GM23338 (cell line): ENCODE data around the gene DHRS12. TPM values are rescaled to one million over a fixed set of nuclear protein-coding genes. Genes with fewer than 3 reads are reported as not detected.

Experiments used
- ATAC-seq: fragments of 200-7000 bp; cut with Tn5 transposase; 3 replicates; pipeline ENCODE4 v1.9.1; 2020
- DNase-seq: peaks from one replicate; pipeline ENCODE4 v3.0.0-alpha.2; 2015; ENCODE audit warnings: low spot score
- H2AFZ ChIP-seq: fragments of 200-600 bp; sonication (generic); 2 replicates; pipeline ENCODE4 v1.8.0; 2016; ENCODE audit warnings: antibody characterized with exemption, mild to moderate bottlenecking, moderate library complexity
- H3F3A ChIP-seq: fragments of 200-600 bp; sonication (generic); replicated peaks from 2 replicates; pipeline ENCODE4 v1.8.0; 2017; ENCODE audit warnings: antibody characterized with exemption, mixed run types, low read depth
- H3K27ac ChIP-seq: fragments of 200-600 bp; sonication (generic); 2 replicates; pipeline ENCODE4 v1.6.1; 2016; ENCODE audit warnings: low read depth
- H3K27me3 ChIP-seq: fragments of 200-600 bp; sonication (generic); 2 replicates; pipeline ENCODE4 v1.8.0; 2016; ENCODE audit warnings: mild to moderate bottlenecking, mixed run types, moderate library complexity; ENCODE audit not compliant: insufficient read depth
- H3K36me3 ChIP-seq: fragments of 200-600 bp; sonication (generic); 2 replicates; pipeline ENCODE4 v1.8.0; 2016; ENCODE audit warnings: mild to moderate bottlenecking; ENCODE audit not compliant: insufficient read depth
- H3K4me1 ChIP-seq: fragments of 200-600 bp; sonication (generic); 2 replicates; pipeline ENCODE4 v1.8.0; 2016; ENCODE audit warnings: mild to moderate bottlenecking, moderate library complexity; ENCODE audit not compliant: insufficient read depth
- H3K4me2 ChIP-seq: fragments of 200-600 bp; sonication (generic); 2 replicates; pipeline ENCODE4 v1.7.1; 2017; ENCODE audit warnings: mixed run types
- H3K4me3 ChIP-seq: fragments of 200-600 bp; sonication (generic); 2 replicates; pipeline ENCODE4 v1.6.1; 2016; ENCODE audit warnings: mixed run types
- H3K79me2 ChIP-seq: fragments of 200-600 bp; sonication (generic); replicated peaks from 2 replicates; pipeline ENCODE4 v1.8.0; 2017; ENCODE audit warnings: mild to moderate bottlenecking; ENCODE audit not compliant: insufficient read depth
- H3K9me2 ChIP-seq: fragments of 200-600 bp; sonication (generic); 2 replicates; pipeline ENCODE4 v1.8.0; 2017; ENCODE audit not compliant: insufficient read depth
- H4K20me1 ChIP-seq: fragments of 200-600 bp; sonication (generic); replicated peaks from 2 replicates; pipeline ENCODE4 v1.8.0; 2017; ENCODE audit warnings: mild to moderate bottlenecking; ENCODE audit not compliant: insufficient read depth
- H3K27ac Mint-ChIP-seq: 2 replicates; pipeline ENCODE4 v1.8.0; 2020; ENCODE audit warnings: inconsistent platforms, mild to moderate bottlenecking, moderate library complexity, mixed read lengths
- H3K27me3 Mint-ChIP-seq: 3 replicates; pipeline ENCODE4 v1.8.0; 2022; ENCODE audit warnings: low read depth, mild to moderate bottlenecking, moderate library complexity, mixed read lengths, inconsistent platforms; ENCODE audit not compliant: insufficient read depth, poor library complexity
- H3K36me3 Mint-ChIP-seq: 3 replicates; pipeline ENCODE4 v1.8.0; 2021; ENCODE audit warnings: low read depth, mild to moderate bottlenecking, inconsistent platforms, moderate library complexity, mixed read lengths
- H3K4me1 Mint-ChIP-seq: 3 replicates; pipeline ENCODE4 v1.8.0; 2020; ENCODE audit warnings: mild to moderate bottlenecking, inconsistent platforms, mixed read lengths
- H3K4me3 Mint-ChIP-seq: 3 replicates; pipeline ENCODE4 v1.8.0; 2021; ENCODE audit warnings: moderate library complexity, mild to moderate bottlenecking, inconsistent platforms, mixed read lengths
- H3K9me3 Mint-ChIP-seq: 3 replicates; pipeline ENCODE4 v1.8.0; 2020; ENCODE audit warnings: moderate library complexity, mild to moderate bottlenecking, inconsistent platforms, mixed read lengths
- CTCF ChIP-seq, 2 experiments: fragments of 200-600 bp in 1 of 2; sonication (generic) in 1 of 2; conservative IDR thresholded peaks; 2 replicates each; pipeline versions ENCODE4 v1.5.1 to v1.6.1; 2016 to 2017; ENCODE audit warnings: antibody characterized with exemption in 2 of 2, low read depth in 2 of 2, mild to moderate bottlenecking in 2 of 2, moderate library complexity in 1 of 2
- NANOG ChIP-seq: IDR thresholded peaks from 2 replicates; pipeline ENCODE4 v1.6.1; 2016; ENCODE audit warnings: antibody characterized with exemption, borderline replicate concordance
- STAT1 ChIP-seq: IDR thresholded peaks from one replicate; pipeline ENCODE4 v1.6.1; 2016; ENCODE audit warnings: antibody characterized with exemption; ENCODE audit not compliant: unreplicated experiment
- ZNF114 ChIP-seq: fragments of 250-450 bp; sonication (Bioruptor Pico); IDR thresholded peaks from 2 replicates; pipeline ENCODE4 v1.5.0; 2020; ENCODE audit warnings: mild to moderate bottlenecking, moderate library complexity
- ZNF462 ChIP-seq: fragments of 250-450 bp; sonication (Bioruptor Pico); IDR thresholded peaks from 2 replicates; pipeline ENCODE4 v1.5.0; 2020; ENCODE audit warnings: mild to moderate bottlenecking, moderate library complexity
- polyA plus RNA-seq: library from polyadenylated mRNA; unstranded; fragments of >200 nt; fragmentation: Nextera tagmentation; extraction: Ambion mirVana; gene quantifications from 2 replicates; pipeline ENCODE4 v1.2.1, GENCODE V29; 2016
- total RNA-seq: library from RNA; depleted of rRNA; stranded (reverse); fragments of >200 nt; shearing (Covaris generic); gene quantifications from 2 replicates; pipeline ENCODE4 v1.2.3, GENCODE V29; 2014

The DHRS12 gene
- total and polyA plus RNA-seq, 2 experiments from 2014 or later: 4.6 to 12.2 TPM

DNA sequence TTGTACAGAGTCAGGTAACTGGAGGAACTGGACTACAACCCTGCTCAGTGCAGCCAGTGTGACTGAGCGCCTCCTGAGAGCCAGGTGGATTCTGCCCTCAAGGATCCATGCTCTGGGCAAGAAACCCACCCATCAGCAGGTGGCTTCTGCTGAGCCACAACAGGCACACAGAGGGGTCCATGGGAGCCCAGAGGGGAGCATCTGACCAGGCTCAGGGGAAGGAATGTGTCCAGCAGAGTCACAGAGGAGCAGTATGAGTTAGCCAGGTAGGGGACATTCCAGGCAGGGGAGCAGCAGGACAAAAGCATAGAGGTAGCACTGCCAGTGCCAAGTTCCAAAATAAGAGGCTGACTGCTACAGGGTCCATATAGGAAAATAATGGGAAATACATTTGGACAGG is 19.9 kb downstream of the DHRS12 start:
- Mint-ChIP-seq H3K9me3 (no peaks in the 10 kb centered on the region), H3K27ac (no peak overlapping the region), H3K4me3 (no peak overlapping the region), H3K36me3 (no peaks in the 10 kb centered on the region), H3K27me3 (peaks cover 13% of the 10 kb centered on the region), H3K4me1 (peaks cover 17% of the 10 kb centered on the region)
- no peaks in the 10 kb centered on the region for H3K9me2 ChIP-seq
- H3K36me3 ChIP-seq: no peaks in the 10 kb centered on the region
- H3K27ac ChIP-seq: no peak overlapping the region
- H3K79me2 ChIP-seq: no peaks in the 10 kb centered on the region
- H2AFZ ChIP-seq: no peak overlapping the region
- DNase-seq: no peak
- H3F3A ChIP-seq: no peaks in the 10 kb centered on the region
- no peak overlapping the region for H3K4me3 ChIP-seq
- H3K4me2 ChIP-seq: no peak overlapping the region
- ATAC-seq: peak; percentile 20
- no peaks in the 10 kb centered on the region for H3K27me3 ChIP-seq
- no peaks in the 10 kb centered on the region for H4K20me1 ChIP-seq
- H3K4me1 ChIP-seq: no peaks in the 10 kb centered on the region
- TF ChIP-seq ZNF114: no peak
- TF ChIP-seq NANOG: no peak
- no peak for TF ChIP-seq ZNF462 (CRISPR knock-in tag)
- TF ChIP-seq CTCF (conservative IDR thresholded peaks at IDR 0.05; ENCODE audit: low read depth in 2 of 2): no peak
- TF ChIP-seq STAT1: no peak
